HUDEP-2 (cell line): ENCODE data around the gene SLC12A8.

Experiments used
- DNase-seq, 76 experiments: peaks; one replicate each; lab custom pipeline; 2025; ENCODE audit not compliant: unreplicated experiment in 76 of 76; lab: John Stamatoyannopoulos, UW

The SLC12A8 gene

GRCh38 chr3:125058959-125059358 lies 153.6 kb downstream of the SLC12A8 start:
- no peak for DNase-seq

GRCh38 chr3:125058529-125058928 lies 154.0 kb downstream of the SLC12A8 start:
- no peak for DNase-seq

DNA sequence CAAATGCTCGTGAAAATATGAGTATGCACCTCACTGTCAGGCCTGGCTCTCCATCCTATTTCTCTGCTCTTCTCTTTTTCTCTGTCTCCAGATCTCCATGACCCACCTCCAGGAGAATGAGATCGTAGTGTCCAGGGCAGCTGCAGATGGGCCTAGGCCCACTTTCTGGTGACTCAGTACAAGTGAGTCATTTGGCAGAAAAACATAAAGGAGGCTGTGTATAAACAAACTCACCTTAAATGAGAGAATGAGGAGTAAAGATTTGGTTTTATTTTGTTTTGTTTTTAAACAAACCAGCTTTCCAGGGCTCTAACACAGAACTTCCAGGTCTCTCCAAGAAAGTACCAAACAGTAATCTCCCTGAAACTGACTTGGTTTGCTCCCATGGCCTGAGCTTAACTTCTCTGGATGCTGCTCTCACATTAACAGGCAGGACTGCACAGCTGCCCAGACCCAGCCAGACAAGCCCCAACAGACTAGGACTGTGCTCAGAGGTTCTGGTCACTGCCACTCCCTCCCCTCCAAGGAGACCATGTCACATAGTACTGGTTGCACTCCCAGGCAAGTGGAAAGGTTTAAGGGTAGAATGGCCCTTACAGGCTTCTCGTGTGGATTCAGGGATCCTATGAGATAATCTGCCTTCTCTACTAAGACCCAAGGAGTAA lies 155.2 kb downstream of the SLC12A8 start:
- DNase-seq: no peak

GRCh38 chr3:125055913-125056745 lies 156.4 kb downstream of the SLC12A8 start, which contains the start of gene HEG1:
TSS of gene HEG1 (minus strand) at chr3:125055997. CDS start at chr3:125055890, 107 bp downstream.
- DNase-seq: peak in 48 of 76 experiments; percentile 5 to 56 (median 28)

DNA sequence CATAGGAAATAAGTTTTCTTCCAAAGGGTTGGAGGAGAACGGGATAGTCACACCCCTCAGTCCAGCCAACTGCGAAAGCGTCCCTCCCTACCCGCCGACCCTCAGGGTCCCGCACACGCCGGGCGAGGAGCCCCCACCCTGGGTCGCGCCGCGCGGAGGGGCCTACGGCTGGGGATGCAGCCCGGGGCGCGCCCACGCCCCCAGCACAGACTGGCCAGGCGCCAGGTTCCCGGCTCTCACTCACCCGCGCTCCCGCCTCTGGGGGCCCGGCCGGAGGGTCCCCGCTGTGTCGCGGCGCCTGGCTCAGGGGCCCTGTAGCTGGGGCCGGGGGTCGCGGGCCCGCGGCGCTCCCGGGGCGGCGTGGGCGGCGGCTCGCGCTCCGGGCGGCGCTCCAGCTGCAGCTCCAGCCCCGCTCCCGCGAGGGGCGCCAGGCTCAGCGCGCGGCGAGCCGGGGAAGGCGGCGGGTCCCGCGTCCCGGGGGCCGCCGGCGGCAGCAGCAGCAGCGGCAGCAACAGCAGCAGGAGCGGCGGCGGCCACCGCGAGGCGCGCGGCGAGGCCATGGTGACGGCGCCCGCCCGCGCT lies 157.1 kb downstream of the SLC12A8 start:
- no peak for DNase-seq

DNA sequence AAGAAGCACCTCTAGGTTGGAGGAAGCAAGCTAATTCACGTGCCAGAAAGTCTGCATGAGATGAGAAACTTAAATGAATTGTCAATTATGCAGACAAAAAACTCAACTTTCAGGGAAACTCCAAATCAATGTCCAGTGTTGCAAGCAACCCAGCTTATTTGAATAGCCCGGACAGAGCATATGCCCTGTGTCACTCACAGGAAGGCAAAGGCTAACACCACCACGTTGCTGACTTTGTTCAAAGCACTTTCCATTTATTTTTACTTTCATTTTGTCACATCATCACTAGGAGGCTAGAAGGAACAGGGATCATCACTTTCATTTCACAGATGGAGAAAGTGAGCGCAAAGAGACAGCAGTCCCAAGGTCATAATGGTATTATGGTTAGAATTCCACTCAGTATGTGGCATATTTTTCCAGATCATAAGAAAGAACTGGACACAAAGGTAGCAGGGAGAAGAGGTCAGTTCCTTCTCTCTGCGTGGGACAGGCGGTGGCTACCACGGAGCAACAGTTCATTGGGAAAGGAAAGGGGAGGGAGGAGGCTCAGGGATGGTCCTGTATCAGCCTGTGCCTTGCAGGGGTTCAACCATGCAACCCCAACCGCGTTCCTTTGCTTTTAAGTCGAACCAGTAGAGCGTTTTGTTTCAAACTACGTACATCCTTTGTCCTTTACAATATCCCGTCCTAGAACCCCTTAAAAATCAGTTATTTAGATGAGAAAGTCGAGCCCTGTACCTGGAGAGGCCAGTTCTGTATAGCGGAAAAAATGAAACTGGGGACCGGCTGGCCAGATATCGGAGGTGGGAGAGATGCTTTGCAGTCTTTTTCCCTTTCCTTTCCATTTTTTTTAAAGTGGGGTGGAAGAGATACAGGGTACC lies 157.9 kb downstream of the SLC12A8 start:
- peak in 2 of 76 experiments; percentile 4 to 5 for DNase-seq

- DNase-seq: no peak
Observed at GRCh38 chr3:125054062-125054448, 158.5 kb downstream of the SLC12A8 start.

DNA sequence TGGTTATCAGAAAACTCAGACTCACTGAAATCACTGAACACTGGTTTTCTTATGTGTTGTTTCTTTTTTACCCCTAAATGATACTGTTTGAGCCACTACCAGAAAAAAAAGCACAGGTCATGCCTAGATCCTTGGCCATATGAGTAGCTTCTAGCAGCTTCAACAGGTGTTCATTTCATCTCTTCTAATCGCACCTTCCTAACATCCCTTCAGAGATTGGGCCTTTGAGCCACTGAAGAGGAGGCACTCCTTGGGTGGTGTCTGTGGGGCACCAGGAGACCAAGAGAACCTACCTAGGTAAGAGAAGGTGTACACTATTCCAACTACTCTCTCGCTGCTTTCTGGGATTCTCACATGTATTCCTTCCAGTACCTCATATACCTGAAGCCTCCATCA lies 159.2 kb downstream of the SLC12A8 start:
- DNase-seq: no peak

- DNase-seq: no peak
Observed at GRCh38 chr3:125052624-125053303, 159.8 kb downstream of the SLC12A8 start.

DNA sequence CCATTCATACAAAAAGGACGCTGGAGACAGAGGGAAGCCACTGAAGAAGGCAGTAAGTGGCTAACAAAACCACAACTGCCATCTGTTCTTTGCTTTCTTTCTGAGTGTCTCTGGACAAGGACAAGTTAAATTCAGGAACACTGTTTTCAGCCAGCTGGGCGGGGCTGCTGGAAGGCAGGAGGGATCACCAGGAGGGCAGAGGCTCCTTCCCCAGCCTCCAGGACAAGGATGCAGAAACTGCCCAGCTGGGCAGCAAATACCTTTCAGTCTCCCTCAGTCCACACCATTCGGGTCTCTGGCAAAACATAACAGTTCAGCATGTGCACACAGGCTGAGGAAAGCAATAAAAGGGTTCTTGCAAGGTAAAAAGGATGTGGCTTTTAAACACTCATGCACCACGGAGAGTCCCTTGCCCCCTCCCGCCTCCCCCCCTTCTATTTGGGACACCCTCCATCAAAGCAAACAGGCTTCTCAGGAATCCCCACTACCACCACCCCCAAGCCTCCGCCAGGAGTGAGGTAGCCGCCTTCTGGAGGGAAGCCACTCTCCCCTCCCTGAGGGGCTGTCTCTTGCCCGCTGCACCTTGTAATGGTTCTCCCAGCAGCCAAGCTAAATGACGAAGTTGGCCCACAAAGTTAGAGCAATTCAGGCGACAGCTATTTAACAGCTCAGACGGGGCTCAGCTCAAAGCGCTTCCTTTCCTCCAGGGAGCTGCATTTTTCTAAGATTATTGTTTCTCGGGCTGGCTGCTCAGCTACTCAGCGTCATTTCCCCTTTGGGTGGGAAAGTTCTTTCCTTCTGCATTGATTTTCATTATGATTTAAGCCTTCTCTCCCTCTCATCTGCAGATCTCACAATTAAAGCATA lies 160.6 kb downstream of the SLC12A8 start:
- no peak for DNase-seq

DNA sequence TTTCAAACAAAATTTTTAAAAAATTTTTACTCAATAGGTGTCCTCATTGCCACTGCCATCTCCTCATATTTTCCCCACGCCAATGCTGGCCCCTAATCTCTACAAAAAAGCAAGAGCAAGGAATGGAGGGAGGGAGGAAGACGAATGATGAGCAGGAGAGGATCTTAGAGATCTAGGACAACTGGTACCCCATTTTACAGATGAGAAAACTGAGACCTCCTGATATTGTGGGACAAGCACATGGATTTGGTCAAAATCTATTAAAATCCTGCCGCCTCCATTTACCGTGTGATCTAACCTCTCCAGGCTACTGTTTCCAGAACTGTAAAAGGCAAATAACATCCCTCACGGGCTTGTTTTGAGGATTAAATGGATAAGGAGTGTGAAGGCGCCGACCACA lies 161.3 kb downstream of the SLC12A8 start:
- DNase-seq: no peak

DNA sequence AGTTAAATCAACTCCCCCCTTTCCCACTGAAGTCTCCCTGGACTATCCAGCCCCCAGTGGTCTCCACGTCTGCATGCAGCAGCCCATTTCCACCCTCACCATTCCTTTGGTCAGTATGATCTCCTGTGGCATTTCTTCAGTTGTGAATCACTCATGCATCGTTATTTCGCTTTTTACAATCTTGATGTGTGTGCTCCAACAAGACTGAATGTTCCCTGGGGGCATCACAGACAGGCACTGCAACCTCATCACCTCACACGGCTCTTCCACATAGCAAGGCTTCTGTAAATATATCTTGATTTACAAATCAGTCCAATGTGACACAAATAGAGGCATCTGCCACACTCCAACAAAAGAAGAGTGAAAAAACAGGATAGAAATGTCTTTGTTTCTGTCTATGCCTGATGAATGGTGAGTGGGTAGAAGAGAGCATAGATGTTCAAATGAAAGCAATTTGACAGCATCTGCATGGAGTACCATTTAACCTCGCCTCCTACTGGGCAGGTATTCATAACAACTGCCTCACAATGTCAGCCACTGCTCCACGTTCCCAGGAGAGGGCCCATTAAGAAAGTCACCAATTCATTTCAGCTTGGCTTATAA lies 162.0 kb downstream of the SLC12A8 start:
- no peak for DNase-seq

- DNase-seq: no peak
Observed at GRCh38 chr3:125048282-125048681, 164.3 kb downstream of the SLC12A8 start.

GRCh38 chr3:125045965-125046364 lies 166.6 kb downstream of the SLC12A8 start:
- no peak for DNase-seq

DNA sequence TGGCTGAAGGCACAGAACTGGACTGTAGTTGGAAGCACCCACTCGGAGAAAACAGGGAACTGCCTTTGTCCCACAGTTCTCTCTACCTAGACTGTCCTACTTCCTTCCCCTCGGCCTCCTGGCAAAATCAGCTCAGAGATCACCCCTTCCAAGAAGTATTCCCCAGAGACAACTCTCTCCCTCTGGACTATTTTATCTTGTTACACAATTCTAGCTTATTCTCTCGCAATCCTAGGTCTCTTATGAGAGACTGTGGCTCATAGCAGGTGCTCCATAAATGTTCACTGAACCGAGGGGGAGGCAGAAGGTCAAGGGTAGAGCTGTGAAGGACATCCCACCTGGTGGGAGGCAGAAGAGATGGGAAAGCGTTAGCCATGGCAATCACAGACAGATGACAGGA lies 167.4 kb downstream of the SLC12A8 start:
- no peak for DNase-seq

- DNase-seq: no peak
Observed at GRCh38 chr3:125043599-125044151, 168.9 kb downstream of the SLC12A8 start.

DNA sequence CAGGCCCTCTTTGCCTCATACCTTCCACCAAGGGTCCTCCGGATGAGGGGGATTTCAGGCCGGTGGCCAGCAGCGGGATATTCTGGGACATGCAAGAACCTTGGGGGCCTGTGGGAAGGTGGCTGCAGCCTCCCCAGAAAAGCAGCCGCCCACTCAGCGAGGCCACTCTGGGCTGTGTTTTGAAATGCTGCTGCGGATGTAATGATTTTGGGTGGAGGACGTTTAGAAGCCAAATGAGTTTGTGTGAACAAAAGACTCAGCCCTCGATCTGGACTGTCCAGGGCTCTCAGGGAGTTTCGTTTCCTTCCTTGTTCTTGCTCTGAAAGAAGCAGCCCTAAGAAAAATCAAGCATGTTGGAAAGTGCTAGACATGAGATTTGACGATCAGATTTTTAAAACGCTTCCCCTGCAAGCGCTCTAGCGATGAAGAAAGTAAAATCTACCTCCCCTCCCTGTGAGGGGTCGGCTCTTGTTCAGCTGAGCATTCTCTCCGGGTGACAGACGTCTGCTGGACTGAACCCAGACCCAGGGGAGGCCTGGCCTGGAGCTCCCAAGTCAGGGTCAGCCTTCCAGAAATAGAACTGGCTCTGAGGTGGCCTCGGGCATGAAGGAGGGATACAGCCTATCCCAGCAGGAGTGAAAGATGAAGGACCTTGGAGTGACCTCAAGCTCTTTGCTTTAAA lies 169.7 kb downstream of the SLC12A8 start:
- no peak for DNase-seq
